ENCODE data around the gene KIF17. TPM values are rescaled to one million over a fixed set of nuclear protein-coding genes. Genes with fewer than 3 reads are reported as not detected.

Gene KIF17
- total and polyA plus RNA-seq, 12 donors: 10.7 to 66.9 (median 37.5) TPM

GRCh38 chr1:20723159-20723536, 5.3 kb upstream of the KIF17 start:
- no peak for DNase-seq
- H3K27me3 ChIP-seq: no peaks in the 10 kb centered on the region
- WGBS, 4 donors: 79 to 95% (median 93%) methylated on average over 2 to 4 of the region's 4 CpGs
- H3K9me3 ChIP-seq (replicated peaks in 1 of 3): no peaks in the 10 kb centered on the region
- TF ChIP-seq POLR2A (IDR thresholded peaks at IDR 0.05) (no peak), CTCF (IDR thresholded peaks at IDR 0.05) (no peak)
- H3K4me3 ChIP-seq: no peak overlapping the region
- intact Hi-C loops (cut with DNase I): no loop called here
- H3K27ac ChIP-seq: no peak overlapping the region
- no peaks in the 10 kb centered on the region for H3K36me3 ChIP-seq (replicated peaks in 1 of 2)
- H3K4me1 ChIP-seq (replicated peaks in 1 of 2): no peaks in the 10 kb centered on the region

GRCh38 chr1:20721117-20722061, 3.6 kb upstream of the KIF17 start:
- H3K4me3 ChIP-seq: no peak overlapping the region
- DNase-seq: peak in 3 of 7 donors; percentile 7 to 39 (median 11)

GRCh38 chr1:20720631-20721091, 2.9 kb upstream of the KIF17 start:
- Histone ChIP-seq H3K9me3 (replicated peaks in 1 of 3) (no peaks in the 10 kb centered on the region), H3K27me3 (no peaks in the 10 kb centered on the region), H3K27ac (no peak overlapping the region), H3K4me1 (replicated peaks in 1 of 2) (peaks cover 0 to 5% of the 10 kb centered on the region in 2 donors), H3K4me3 (no peak overlapping the region), H3K36me3 (replicated peaks in 1 of 2) (no peaks in the 10 kb centered on the region)
- TF ChIP-seq POLR2A (IDR thresholded peaks at IDR 0.05) (no peak), CTCF (IDR thresholded peaks at IDR 0.05) (no peak)
- DNase-seq: peak in 2 of 7 donors; percentile 2 to 11
- intact Hi-C loops (cut with DNase I): no loop called here
- WGBS, 4 donors: 91 to 100% (median 96%) methylated on average over 3 to 12 of the region's 12 CpGs

More at GRCh38 chr1:20721117-20722061, 3.6 kb upstream of the KIF17 start:
- Histone ChIP-seq H3K27ac (no peak overlapping the region), H3K4me1 (replicated peaks in 1 of 2) (peaks cover 0 to 5% of the 10 kb centered on the region in 2 donors), H3K27me3 (no peaks in the 10 kb centered on the region), H3K9me3 (replicated peaks in 1 of 3) (no peaks in the 10 kb centered on the region), H3K36me3 (replicated peaks in 1 of 2) (no peaks in the 10 kb centered on the region)
- TF ChIP-seq CTCF (IDR thresholded peaks at IDR 0.05) (no peak), POLR2A (IDR thresholded peaks at IDR 0.05) (no peak)
- 83 to 96% (median 91%) methylated on average over 10 to 29 of the region's 29 CpGs for WGBS, 4 donors
- intact Hi-C loops (cut with DNase I): no loop called here

GRCh38 chr1:20719871-20720620, 2.2 kb upstream of the KIF17 start:
- peak in 1 of 7 donors; percentile 5 for DNase-seq
- no peak for TF ChIP-seq CTCF (IDR thresholded peaks at IDR 0.05)
- TF ChIP-seq POLR2A (IDR thresholded peaks at IDR 0.05): no peak
- H3K4me3 ChIP-seq: no peak overlapping the region
- intact Hi-C loops (cut with DNase I): no loop called here
- H3K27me3 ChIP-seq: no peaks in the 10 kb centered on the region
- H3K4me1 ChIP-seq (replicated peaks in 1 of 2): peaks cover 0 to 5% of the 10 kb centered on the region in 2 donors
- WGBS, 4 donors: 79 to 93% (median 81%) methylated on average over 4 to 5 of the region's 5 CpGs
- no peaks in the 10 kb centered on the region for H3K36me3 ChIP-seq (replicated peaks in 1 of 2)
- no peaks in the 10 kb centered on the region for H3K9me3 ChIP-seq (replicated peaks in 1 of 3)
- no peak overlapping the region for H3K27ac ChIP-seq
